ENCODE measurements around the gene ACP1. TPM values are rescaled to one million over a fixed set of nuclear protein-coding genes. Genes with fewer than 3 reads are reported as not detected.

Gene ACP1
- polyA plus RNA-seq, 1 of the 3 experiments (the other 2 are of a cell fraction): 88.9 TPM

GRCh38 chr2:279956-280649, 15.4 kb downstream of the ACP1 start:
- Histone ChIP-seq H4K20me1 (ENCODE audit: insufficient read depth) (peaks cover 6% of the 10 kb centered on the region; the same call in 1 of the 2 replicates), H3K9me2 (no peaks in the 10 kb centered on the region), H3K4me2 (no peak overlapping the region), H3F3A (replicated peaks; ENCODE audit: insufficient read depth) (peaks cover 2% of the 10 kb centered on the region), H2AFZ (ENCODE audit: low read depth) (no peak overlapping the region), H3K9ac (no peak overlapping the region), H3K9me3 (no peaks in the 10 kb centered on the region), H3K27ac (ENCODE audit: low read depth in 2 of 2, low read length in 1 of 2) (no peak overlapping the region), H3K36me3 (replicated peaks in 1 of 2; ENCODE audit: control insufficient read depth in 1 of 2, insufficient read depth in 2 of 2, low read length in 1 of 2) (peaks cover 42 to 81% of the 10 kb centered on the region in 2 experiments), H3K4me3 (ENCODE audit: low read depth in 2 of 2, low read length in 1 of 2) (no peak overlapping the region), H3K27me3 (ENCODE audit: insufficient read depth) (no peaks in the 10 kb centered on the region), H3K4me1 (ENCODE audit: control insufficient read depth in 1 of 2, insufficient read depth in 2 of 2, low read depth in 1 of 2, low read length in 1 of 2) (no peaks in the 10 kb centered on the region), H3K79me2 (ENCODE audit: insufficient read depth) (peaks cover 31% of the 10 kb centered on the region)
- DNase-seq: no peak
- ChIA-PET CTCF (interaction anchor here (1.1 kb wide), 1 partner anchor 8 kb away, joined by 3 read pairs; no protein-coding TSS in a partner anchor), POLR2A (no interaction called here)
- WGBS (ENCODE audit: low lambda C conversion rate): 88% methylated on average over 4 of the region's 4 CpGs
- no peak for TF ChIP-seq RAD21 (IDR thresholded peaks at IDR 0.05; ENCODE audit: low read length)
- TF ChIP-seq RCOR1 (IDR thresholded peaks at IDR 0.05; ENCODE audit: low read length): no peak
- no peak for TF ChIP-seq ELF1 (IDR thresholded peaks at IDR 0.05)
- TF ChIP-seq MEF2A (IDR thresholded peaks at IDR 0.05; ENCODE audit: borderline replicate concordance, low read depth): no peak
- TF ChIP-seq GATA2 (CRISPR knock-in tag; IDR thresholded peaks at IDR 0.05): no peak
- no peak for TF ChIP-seq MXI1 (IDR thresholded peaks at IDR 0.05; ENCODE audit: low read depth, low read length)
- no peak for TF ChIP-seq SMC3 (IDR thresholded peaks at IDR 0.05; ENCODE audit: low read depth, low read length)
- no peak for TF ChIP-seq SIN3A (IDR thresholded peaks at IDR 0.05; ENCODE audit: borderline replicate concordance, low read depth, low read length)
- TF ChIP-seq CTCF (IDR thresholded peaks at IDR 0.05): no peak
- no peak for TF ChIP-seq TEAD4 (IDR thresholded peaks at IDR 0.05; ENCODE audit: borderline replicate concordance, insufficient read depth)
- TF ChIP-seq, protein P1, sequence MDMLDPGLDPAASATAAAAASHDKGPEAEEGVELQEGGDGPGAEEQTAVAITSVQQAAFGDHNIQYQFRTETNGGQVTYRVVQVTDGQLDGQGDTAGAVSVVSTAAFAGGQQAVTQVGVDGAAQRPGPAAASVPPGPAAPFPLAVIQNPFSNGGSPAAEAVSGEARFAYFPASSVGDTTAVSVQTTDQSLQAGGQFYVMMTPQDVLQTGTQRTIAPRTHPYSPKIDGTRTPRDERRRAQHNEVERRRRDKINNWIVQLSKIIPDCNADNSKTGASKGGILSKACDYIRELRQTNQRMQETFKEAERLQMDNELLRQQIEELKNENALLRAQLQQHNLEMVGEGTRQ (IDR thresholded peaks at IDR 0.05; ENCODE audit: borderline replicate concordance, low read depth, low read length): no peak
- TF ChIP-seq FOSL2 (IDR thresholded peaks at IDR 0.05; ENCODE audit: borderline replicate concordance, low read depth): no peak
- TF ChIP-seq POLR2AphosphoS5 (IDR thresholded peaks at IDR 0.05; ENCODE audit: low read depth, low read length): no peak
- no peak for TF ChIP-seq NRF1 (IDR thresholded peaks at IDR 0.05; ENCODE audit: low read depth, low read length)

DNA sequence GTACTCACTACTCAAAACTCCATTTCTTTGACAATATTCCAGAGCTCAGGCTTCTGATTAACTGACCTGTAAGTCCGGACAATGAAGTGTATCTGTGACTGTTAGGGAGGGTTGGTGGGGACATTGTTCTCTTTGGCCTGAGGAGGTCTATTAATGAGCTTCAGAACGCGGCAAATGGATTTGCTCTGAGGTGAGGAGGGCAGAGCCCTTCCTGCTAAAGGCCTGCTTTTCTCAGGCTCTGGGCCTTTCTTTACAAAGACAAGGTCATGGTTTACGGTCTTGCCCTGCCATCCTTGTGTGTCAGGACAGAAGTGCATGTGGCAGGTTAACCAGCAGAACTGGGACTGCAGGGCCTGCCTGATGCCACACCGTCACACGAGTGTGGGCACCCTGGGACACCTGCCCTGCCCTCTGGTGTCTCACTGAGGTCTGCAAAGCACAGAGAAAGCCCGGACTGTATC, 15.9 kb downstream of the ACP1 start:
- Histone ChIP-seq H3K27me3 (ENCODE audit: insufficient read depth) (no peaks in the 10 kb centered on the region), H3K4me1 (ENCODE audit: control insufficient read depth in 1 of 2, insufficient read depth in 2 of 2, low read depth in 1 of 2, low read length in 1 of 2) (no peaks in the 10 kb centered on the region), H3F3A (replicated peaks; ENCODE audit: insufficient read depth) (peaks cover 6% of the 10 kb centered on the region), H3K27ac (ENCODE audit: low read depth in 2 of 2, low read length in 1 of 2) (no peak overlapping the region), H3K36me3 (replicated peaks in 1 of 2; ENCODE audit: control insufficient read depth in 1 of 2, insufficient read depth in 2 of 2, low read length in 1 of 2) (peaks cover 42 to 75% of the 10 kb centered on the region in 2 experiments), H3K9ac (no peak overlapping the region), H3K79me2 (ENCODE audit: insufficient read depth) (peaks cover 25% of the 10 kb centered on the region; the same call in 1 of the 2 replicates), H3K4me3 (ENCODE audit: low read depth in 2 of 2, low read length in 1 of 2) (no peak overlapping the region), H3K9me3 (no peaks in the 10 kb centered on the region), H3K4me2 (no peak overlapping the region), H2AFZ (ENCODE audit: low read depth) (no peak overlapping the region), H4K20me1 (ENCODE audit: insufficient read depth) (0 out of 2 replicates have a peak, but pooled peaks cover under 1% of the 10 kb centered on the region), H3K9me2 (no peaks in the 10 kb centered on the region)
- ChIA-PET POLR2A (no interaction called here), CTCF (interaction anchor here (1.1 to 1.7 kb wide), 2 partner anchors 9 to 10 kb away, joined by 3 to 8 read pairs; no protein-coding TSS in a partner anchor)
- no peak for TF ChIP-seq MXI1 (IDR thresholded peaks at IDR 0.05; ENCODE audit: low read depth, low read length)
- TF ChIP-seq GATA2 (CRISPR knock-in tag; IDR thresholded peaks at IDR 0.05): no peak
- TF ChIP-seq MEF2A (IDR thresholded peaks at IDR 0.05; ENCODE audit: borderline replicate concordance, low read depth): no peak
- TF ChIP-seq SMC3 (IDR thresholded peaks at IDR 0.05; ENCODE audit: low read depth, low read length): no peak
- TF ChIP-seq RFX5 (IDR thresholded peaks at IDR 0.05; ENCODE audit: low read length): no peak
- TF ChIP-seq POLR2AphosphoS5 (IDR thresholded peaks at IDR 0.05; ENCODE audit: low read depth, low read length): no peak
- no peak for TF ChIP-seq YY1 (IDR thresholded peaks at IDR 0.05; ENCODE audit: low read depth)
- no peak for TF ChIP-seq RCOR1 (IDR thresholded peaks at IDR 0.05; ENCODE audit: low read length)
- TF ChIP-seq IRF3 (IDR thresholded peaks at IDR 0.05; ENCODE audit: low read depth, low read length): no peak
- TF ChIP-seq, protein P2, sequence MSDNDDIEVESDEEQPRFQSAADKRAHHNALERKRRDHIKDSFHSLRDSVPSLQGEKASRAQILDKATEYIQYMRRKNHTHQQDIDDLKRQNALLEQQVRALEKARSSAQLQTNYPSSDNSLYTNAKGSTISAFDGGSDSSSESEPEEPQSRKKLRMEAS (IDR thresholded peaks at IDR 0.05; ENCODE audit: low read depth): no peak
- no peak for TF ChIP-seq TAF1 (IDR thresholded peaks at IDR 0.05; ENCODE audit: borderline replicate concordance, low read depth, low read length)
- DNase-seq: no peak
- 98% methylated on average over 7 of the region's 7 CpGs for WGBS (ENCODE audit: low lambda C conversion rate)
